HL-60/S4 treated with phorbol 12-myristate 13-acetate at 8.2 ng/mL for 4 days and 3 days (cell line): ENCODE data around the gene HMMR.
"Not testable (repeated sequence)": the region's sequence is repeated elsewhere in the genome, so short reads cannot be mapped to it uniquely, and the experiment has no call there.

Experiments
- in situ Hi-C: fragments of 300-500 bp; cut with MboI; formaldehyde crosslinking; loops from 2 replicates; pipeline ENCODE4 v1.15.0; 2022; ENCODE audit warnings: low sequenced_read_pairs

The HMMR gene

GRCh38 chr5:163505368-163506094, 45.1 kb downstream of the HMMR start, which contains the start of gene MAT2B:
Gene MAT2B (plus strand): TSS chr5:163505619. CDS start chr5:163505687, 68 bp downstream.
- in situ Hi-C loops: no loop called here

GRCh38 chr5:163506095-163506457, 45.6 kb downstream of the HMMR start:
- in situ Hi-C loops: no loop called here

- in situ Hi-C loops: no loop called here
Measured at GRCh38 chr5:163506726-163507125, 46.3 kb downstream of the HMMR start.

- in situ Hi-C loops: no loop called here
Measured at GRCh38 chr5:163508753-163509152, 48.3 kb downstream of the HMMR start.

- in situ Hi-C loops: no loop called here
Measured at GRCh38 chr5:163509291-163509951, 49.0 kb downstream of the HMMR start.

GRCh38 chr5:163512526-163512925, 52.1 kb downstream of the HMMR start:
- in situ Hi-C loops: no loop called here

- in situ Hi-C loops: no loop called here
Measured at GRCh38 chr5:163525096-163525495, 64.7 kb downstream of the HMMR start.

- in situ Hi-C loops: no loop called here
Measured at GRCh38 chr5:163529698-163530097, 69.3 kb downstream of the HMMR start.

- in situ Hi-C loops: no loop called here
Measured at GRCh38 chr5:163531272-163531671, 70.8 kb downstream of the HMMR start.

GRCh38 chr5:163532171-163533084, 72.0 kb downstream of the HMMR start:
- in situ Hi-C loops: no loop called here

- in situ Hi-C loops: no loop called here
Measured at GRCh38 chr5:163533223-163533622, 72.8 kb downstream of the HMMR start.

GRCh38 chr5:163534492-163535094, 74.2 kb downstream of the HMMR start:
- in situ Hi-C loops: no loop called here

GRCh38 chr5:163535290-163535689, 74.9 kb downstream of the HMMR start:
- in situ Hi-C loops: no loop called here

- in situ Hi-C loops: not testable (repeated sequence)
Measured at GRCh38 chr5:163536442-163536841, 76.0 kb downstream of the HMMR start.

GRCh38 chr5:163540696-163541095, 80.3 kb downstream of the HMMR start:
- in situ Hi-C loops: no loop called here
